ENCODE results near the gene CORO1C. TPM values are rescaled to one million over a fixed set of nuclear protein-coding genes. Genes with fewer than 3 reads are reported as not detected.
A peak's percentile ranks its signal among the peaks of the same experiment; 100 is the strongest.

Gene CORO1C
- total RNA-seq, 1 donor from 2014 or later: 68.3 TPM

GRCh38 chr12:108770269-108770829 lies 39.0 kb upstream of the CORO1C start:
- H3K9me3 Mint-ChIP-seq: no peaks in the 10 kb centered on the region
- no peaks in the 10 kb centered on the region for H3K36me3 Mint-ChIP-seq (ENCODE audit: low read depth)
- no peaks in the 10 kb centered on the region for H3K27me3 Mint-ChIP-seq
- TF ChIP-seq CTCF (IDR thresholded peaks at IDR 0.05): no peak
- ATAC-seq (ENCODE audit: low read depth) (no peak), DNase-seq (no peak)
- H3K27ac Mint-ChIP-seq: no peak overlapping the region
- H3K4me1 Mint-ChIP-seq: peaks cover 29% of the 10 kb centered on the region
- intact Hi-C loops (cut with micrococcal nuclease): no loop called here
- CTCF ChIA-PET: no interaction called here
- POLR2A ChIA-PET: no interaction called here
- H3K4me3 Mint-ChIP-seq: no peak overlapping the region

- Mint-ChIP-seq H3K36me3 (ENCODE audit: low read depth) (no peaks in the 10 kb centered on the region), H3K4me1 (peaks cover 29% of the 10 kb centered on the region), H3K27me3 (no peaks in the 10 kb centered on the region), H3K27ac (no peak overlapping the region), H3K9me3 (no peaks in the 10 kb centered on the region), H3K4me3 (peak overlapping the region; percentile 73)
- intact Hi-C loops (cut with micrococcal nuclease): loop anchor here (5.0 kb wide), 1 partner anchor 37 kb away; the partner anchor contains the start of gene CORO1C
- ChIA-PET CTCF (interaction anchor here (0.6 to 2.4 kb wide), 2 partner anchors 72 to 104 kb away, joined by 3 to 9 read pairs; no protein-coding TSS in a partner anchor), POLR2A (interaction anchor here (0.7 kb wide), 1 partner anchor 104 kb away, joined by 3 read pairs; no protein-coding TSS in a partner anchor)
- ATAC-seq (ENCODE audit: low read depth) (peak; percentile 81), DNase-seq (peak; percentile 40)
- TF ChIP-seq CTCF (IDR thresholded peaks at IDR 0.05): no peak
These were observed 37.5 kb upstream of the CORO1C start for GRCh38 chr12:108768591-108769500.

- no peaks in the 10 kb centered on the region for H3K36me3 Mint-ChIP-seq (ENCODE audit: low read depth)
- no peaks in the 10 kb centered on the region for H3K27me3 Mint-ChIP-seq
- ChIA-PET CTCF (interaction anchor here (0.6 kb wide), 1 partner anchor 102 kb away, joined by 3 read pairs; no protein-coding TSS in a partner anchor), POLR2A (interaction anchor here (0.7 kb wide), 1 partner anchor 1006 kb away, joined by 5 read pairs; no protein-coding TSS in a partner anchor)
- TF ChIP-seq CTCF (IDR thresholded peaks at IDR 0.05): no peak
- no peak for DNase-seq
- H3K27ac Mint-ChIP-seq: no peak overlapping the region
- ATAC-seq (ENCODE audit: low read depth): no peak
- no peaks in the 10 kb centered on the region for H3K9me3 Mint-ChIP-seq
- no peak overlapping the region for H3K4me3 Mint-ChIP-seq
- intact Hi-C loops (cut with micrococcal nuclease): loop anchor here (5.0 kb wide), 1 partner anchor 34 kb away; the partner anchor contains the start of gene CORO1C
- peaks cover 18% of the 10 kb centered on the region for H3K4me1 Mint-ChIP-seq
These were observed 35.0 kb upstream of the CORO1C start for GRCh38 chr12:108766294-108766693.

- no peak for TF ChIP-seq CTCF (IDR thresholded peaks at IDR 0.05)
- Mint-ChIP-seq H3K27ac (no peak overlapping the region), H3K36me3 (ENCODE audit: low read depth) (no peaks in the 10 kb centered on the region), H3K4me3 (no peak overlapping the region), H3K27me3 (no peaks in the 10 kb centered on the region), H3K4me1 (peaks cover 18% of the 10 kb centered on the region), H3K9me3 (no peaks in the 10 kb centered on the region)
- ChIA-PET CTCF (interaction anchor here (1.1 kb wide), 1 partner anchor 185 kb away, joined by 3 read pairs; no protein-coding TSS in a partner anchor), POLR2A (interaction anchor here (0.7 kb wide), 1 partner anchor 13 kb away, joined by 3 read pairs; no protein-coding TSS in a partner anchor)
- DNase-seq: no peak
- intact Hi-C loops (cut with micrococcal nuclease): loop anchor here (5.0 kb wide), 1 partner anchor 33 kb away; the partner anchor contains the start of gene CORO1C
- ATAC-seq (ENCODE audit: low read depth): no peak
These were observed 34.0 kb upstream of the CORO1C start for GRCh38 chr12:108765289-108765764.
